Glomerular visceral epithelial cell (primary cell): ENCODE measurements around the gene GLRX.
"Not testable (repeated sequence)": the region's sequence is repeated elsewhere in the genome, so short reads cannot be mapped to it uniquely, and the experiment has no call there.

Experiments
- DNase-seq: peaks from one replicate; pipeline ENCODE4 v3.0.0-alpha.2; 2016; ENCODE audit errors: extremely low spot score

GLRX gene

DNA sequence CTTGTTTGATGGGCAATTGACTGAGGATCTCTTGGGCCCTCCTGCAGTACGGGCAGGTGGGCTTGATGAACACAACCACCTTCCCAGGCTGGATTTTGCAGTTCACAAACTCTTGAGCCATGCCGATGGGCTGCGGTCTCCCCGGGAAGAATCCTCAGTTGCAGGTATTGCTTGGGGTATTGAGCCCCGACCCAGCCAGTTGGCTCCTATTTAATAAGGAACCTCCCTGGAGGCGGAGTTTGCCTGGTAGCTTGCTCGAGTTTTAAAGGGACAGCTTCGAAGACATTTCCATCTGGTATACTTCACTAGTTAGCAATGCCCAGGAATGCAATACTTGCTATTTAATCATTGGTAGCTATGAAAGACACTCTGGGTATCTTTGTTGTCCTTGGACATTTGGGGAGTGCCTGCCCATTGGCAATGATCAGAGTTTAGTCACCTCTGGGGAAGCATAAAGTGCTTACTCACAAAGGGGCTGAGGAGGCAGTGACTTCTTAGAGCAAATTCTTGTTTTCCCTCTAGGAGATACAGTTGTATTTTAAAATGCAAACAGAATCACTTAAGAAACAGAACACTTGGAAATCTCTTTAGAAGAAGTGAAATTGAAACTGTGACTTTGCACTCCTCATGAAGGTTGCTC is at the start of gene GLRX:
TSS of gene GLRX (minus strand) at position 185 of the 640 bp plus-strand sequence. CDS start at position 121, 64 bp downstream.
- DNase-seq: peak; percentile 81

DNA sequence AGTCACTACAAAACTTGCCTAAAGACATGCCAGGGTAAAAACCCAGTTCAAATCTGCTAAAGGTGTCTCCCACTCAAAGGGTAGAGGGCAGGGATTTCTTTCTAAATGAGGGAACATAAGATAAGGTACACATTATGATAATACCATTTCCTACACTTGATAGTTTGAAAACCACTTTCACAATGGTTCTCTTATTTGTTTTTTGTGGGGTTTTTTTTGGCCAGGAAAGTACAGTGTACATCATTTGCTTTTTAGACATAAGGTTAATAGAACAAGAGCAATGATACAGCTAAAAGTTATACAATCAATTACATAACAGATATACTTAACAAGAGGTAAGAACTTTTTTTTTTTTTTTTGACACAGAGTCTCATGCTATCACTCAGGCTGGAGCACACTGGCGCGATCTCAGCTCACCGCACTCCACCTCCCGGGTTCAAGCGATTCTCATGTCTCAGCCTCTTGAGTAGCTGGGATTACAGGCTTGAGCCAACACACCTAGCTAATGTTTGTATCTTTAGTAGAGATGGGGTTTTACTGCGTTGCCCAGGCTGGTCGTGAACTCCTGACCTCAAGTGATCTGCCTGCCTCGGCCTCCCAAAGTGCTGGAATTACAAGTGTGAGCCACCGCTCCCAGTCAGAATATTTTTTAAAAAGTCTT is 48.8 kb upstream of the GLRX start:
- DNase-seq: no peak

- no peak for DNase-seq
Measured at GRCh38 chr5:95870105-95870672, 47.7 kb upstream of the GLRX start.

- DNase-seq: not testable (repeated sequence)
Measured at GRCh38 chr5:95869173-95869855, 46.8 kb upstream of the GLRX start.

- DNase-seq: no peak
Measured at GRCh38 chr5:95868136-95868535, 45.6 kb upstream of the GLRX start.

GRCh38 chr5:95866435-95867040 is 44.0 kb upstream of the GLRX start:
- no peak for DNase-seq

- no peak for DNase-seq
Measured at GRCh38 chr5:95864944-95865504, 42.5 kb upstream of the GLRX start.

GRCh38 chr5:95864456-95864855 is 41.9 kb upstream of the GLRX start:
- no peak for DNase-seq

DNA sequence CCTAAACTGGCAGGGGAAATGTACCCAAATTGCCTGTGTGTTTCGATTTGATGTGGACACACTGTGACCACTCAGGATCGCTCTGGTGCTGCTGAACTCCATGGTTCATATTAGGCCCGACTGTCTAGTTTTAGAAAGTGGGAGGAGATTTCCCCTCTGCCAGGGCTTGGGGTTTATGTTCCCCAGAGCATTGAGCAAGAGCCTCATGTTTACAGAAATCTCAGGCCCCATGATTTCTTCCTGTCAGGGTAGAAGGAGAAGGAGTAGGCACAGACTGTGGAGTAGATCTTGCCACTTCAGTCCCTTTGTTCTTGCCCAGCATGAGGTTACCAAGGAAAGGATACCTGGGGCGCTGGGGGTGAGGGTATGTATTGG is 40.8 kb upstream of the GLRX start:
- DNase-seq: no peak

DNA sequence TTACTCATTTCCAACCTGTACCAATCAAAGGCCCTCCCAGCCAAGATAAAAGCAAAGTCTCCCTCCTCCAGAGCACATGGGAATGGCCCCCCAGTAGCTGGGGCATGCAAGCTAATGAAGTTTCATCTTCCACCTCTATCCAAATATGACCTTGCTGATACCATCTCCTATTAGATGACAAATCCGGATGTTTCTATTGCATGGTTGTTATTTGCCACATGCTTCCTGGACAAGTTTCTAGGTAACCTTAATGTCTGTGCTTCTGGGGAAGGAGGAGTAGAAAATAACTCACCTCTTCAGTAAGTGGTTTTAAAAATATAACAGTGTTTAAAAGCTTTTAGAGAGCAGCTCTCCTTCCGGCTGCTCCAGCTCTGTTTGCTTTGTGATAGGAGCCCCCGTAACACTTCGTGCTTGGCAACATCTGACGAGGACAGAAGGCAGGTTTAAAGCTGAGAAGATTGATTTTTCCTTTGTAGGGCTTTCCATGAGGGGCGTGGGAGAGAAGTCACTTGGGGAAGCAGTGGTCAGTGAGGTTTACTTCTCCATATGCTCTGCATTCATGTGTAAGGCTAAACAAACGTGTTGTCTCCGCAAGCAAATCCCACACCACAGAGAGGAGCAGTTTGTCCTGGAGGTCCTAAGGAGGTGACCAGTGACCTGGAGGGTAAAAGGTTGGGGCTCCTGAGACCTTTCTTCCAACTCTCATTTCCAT is 40.3 kb upstream of the GLRX start:
- DNase-seq: no peak

DNA sequence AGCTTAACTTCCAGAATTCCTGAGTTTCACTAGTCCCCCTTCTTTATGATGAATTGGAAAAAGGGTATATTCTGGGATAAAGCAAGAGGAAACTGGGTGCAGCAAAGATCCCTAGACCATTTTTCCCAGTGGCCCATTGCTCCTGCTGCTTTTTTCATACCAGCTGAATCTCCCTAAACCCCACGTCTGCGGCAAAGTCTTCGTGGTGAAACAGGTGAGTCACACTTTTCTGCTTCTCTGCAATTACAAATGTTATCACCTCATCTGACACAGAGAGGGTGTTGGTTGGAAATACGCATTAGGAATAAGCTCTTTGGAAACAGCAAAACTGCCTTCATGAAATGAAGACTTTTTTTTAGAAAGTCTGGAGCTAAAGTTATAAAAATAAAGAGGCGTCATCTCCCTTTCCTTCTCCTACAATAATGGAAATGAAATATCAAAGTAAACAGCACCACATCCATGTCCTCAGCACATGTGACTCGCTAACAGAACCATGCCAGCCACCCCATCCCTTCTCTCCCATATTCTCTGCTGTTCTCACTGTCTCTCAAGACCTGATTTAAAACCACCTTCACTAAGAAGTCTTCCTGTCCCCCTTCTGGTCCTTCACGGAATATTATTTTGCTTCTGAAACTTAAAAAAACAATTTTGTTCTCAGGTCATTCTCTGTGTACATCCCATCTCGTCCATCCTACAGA is 39.5 kb upstream of the GLRX start:
- peak; percentile 85 for DNase-seq

DNA sequence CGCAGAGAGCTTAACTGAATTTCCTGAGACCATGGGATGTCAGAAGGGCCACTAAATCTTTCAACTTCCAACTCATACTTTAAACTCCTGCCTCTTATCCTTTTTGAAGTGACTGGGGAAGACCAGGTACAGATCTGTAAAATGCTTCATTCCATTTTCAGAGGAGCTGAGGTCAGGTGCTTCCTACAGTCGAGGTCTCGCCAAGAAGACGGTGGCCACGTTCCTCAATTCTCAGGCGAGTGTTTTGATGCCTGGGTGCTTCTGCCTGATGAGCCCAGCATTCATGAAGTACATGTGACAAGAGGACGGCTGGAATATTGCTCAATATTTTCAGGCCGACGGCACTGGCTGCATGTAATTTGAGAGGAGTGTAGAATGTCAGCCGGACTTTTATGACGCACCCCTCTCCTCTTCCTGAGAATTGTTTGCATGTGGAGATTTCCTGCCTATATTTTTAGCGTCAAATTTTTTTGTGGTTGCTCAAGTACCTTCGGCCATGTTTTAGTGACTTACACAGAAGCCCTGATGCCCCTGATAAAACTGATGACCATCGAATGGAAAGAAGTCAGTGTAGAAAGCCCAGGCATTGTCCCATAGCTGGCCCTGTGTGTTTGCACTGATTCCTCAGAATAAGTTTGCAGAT is 38.8 kb upstream of the GLRX start:
- DNase-seq: peak; percentile 94

DNA sequence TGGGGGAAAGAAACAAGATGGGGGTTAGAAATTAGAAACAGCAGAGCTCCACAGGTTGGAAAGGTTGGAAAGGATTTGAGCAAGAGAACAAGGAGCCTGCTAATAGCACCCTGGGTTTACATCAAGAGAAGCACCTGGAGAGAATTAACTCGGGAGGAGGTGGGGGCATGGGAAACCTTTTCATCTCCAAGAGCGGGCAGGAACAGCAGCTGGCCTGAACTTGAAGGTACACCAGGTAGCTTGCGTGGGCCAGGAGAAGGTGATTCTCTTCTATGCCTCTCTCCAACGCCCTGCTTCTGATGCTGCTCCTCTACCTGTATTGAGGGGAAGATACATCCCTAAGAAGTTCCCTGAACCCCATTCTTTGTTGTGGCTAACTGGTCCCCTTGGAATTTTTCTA is 37.1 kb upstream of the GLRX start:
- DNase-seq: no peak

DNA sequence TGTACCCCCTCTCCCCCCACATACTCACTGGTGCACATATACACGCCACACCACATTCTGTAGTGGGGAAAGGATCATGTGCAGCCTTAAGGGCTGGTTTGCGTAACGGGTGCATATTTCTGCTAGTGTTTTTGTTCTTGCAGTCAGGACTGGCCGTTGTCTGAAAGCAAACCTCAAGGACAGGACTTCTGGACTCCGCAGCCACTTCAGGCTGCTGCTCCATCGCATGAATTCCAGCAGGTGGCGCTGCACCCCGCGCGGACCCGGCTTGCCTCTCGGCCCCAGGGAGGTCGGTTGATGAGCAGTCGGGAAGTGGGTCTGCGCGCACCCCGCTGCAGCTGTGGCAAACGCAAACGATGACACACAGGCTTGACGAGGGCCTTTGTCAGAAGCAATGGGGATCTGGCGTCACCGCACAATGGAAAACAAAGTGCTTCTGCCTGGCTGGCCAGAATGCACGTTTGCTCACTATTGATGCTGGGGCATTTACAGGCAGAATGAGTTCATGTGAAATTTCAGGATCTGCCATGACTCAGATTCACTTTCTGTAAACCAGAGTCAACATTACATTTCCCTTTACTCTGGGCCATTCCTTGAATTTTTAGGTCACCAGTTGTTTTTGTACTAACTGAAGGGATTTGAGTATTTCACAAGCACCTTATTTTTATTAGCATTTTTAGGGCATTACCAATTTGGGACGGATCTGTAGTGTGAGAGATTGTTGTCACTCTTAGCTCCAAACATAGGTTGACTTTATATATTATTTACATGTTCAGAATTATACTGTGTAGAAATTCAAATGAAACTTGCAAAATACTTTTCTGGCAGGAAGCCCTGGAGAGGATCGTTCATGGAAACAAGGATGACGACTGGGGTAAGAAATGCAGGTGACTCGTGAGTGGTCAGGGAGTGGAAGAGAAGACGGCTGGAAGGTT is 36.4 kb upstream of the GLRX start:
- peak; percentile 98 for DNase-seq

DNA sequence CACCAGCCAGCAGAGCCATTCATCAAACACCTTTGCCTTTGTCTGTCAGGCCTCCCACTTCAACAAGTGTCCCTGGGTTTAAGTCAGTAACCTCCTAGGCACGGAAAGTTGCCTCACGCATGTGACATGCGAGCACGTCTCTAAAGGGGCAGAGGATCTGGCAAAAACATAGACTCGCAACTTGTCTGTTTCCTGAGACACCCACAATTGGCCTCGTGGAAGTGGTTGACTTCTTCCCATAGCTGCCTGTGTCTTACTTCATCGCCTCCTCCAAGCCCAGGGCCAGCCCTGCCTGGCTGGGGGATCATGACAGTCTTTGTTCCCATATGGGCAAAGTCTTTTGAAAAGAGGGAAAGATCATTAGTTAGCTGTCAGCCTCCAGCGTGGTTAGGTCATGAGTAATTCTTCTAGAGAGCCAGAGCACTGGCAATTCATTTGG is 35.5 kb upstream of the GLRX start:
- peak; percentile 74 for DNase-seq

DNA sequence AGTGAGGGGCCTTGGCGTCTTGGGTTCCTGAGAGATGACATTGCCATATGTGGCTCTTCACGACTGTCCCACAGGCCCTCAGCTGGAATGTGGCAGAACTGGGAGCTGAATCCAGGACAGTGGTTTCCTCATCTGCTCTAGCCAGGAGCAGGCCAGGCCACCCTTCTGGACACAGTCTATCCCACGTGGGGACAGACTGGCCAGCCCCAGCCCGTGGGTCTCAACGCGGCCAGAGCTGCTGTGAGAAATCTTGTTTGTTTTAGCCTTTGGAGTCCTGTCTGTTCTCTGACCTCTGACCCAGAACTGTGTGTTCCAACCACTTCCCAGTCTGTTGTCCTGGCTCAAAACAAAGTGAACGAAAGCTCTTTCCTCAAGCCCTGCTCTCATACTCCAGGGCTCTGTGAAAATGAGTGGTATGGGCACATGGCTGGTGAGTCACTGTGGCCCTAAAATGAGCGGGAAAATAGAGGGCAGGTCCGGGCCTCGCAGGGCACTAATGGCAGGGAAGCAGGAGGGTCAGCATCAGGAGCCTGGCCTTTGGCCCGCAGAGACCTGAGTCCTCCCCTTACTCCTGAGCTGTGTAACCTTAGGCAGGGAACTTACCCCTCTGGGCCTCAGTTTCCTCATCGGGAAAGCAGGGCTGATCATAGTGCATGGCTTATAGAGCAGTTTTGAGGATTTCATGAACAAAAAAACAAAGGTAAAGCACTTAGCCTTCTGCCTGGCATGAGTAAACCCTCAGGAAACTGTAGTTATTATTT is 34.8 kb upstream of the GLRX start:
- no peak for DNase-seq

DNA sequence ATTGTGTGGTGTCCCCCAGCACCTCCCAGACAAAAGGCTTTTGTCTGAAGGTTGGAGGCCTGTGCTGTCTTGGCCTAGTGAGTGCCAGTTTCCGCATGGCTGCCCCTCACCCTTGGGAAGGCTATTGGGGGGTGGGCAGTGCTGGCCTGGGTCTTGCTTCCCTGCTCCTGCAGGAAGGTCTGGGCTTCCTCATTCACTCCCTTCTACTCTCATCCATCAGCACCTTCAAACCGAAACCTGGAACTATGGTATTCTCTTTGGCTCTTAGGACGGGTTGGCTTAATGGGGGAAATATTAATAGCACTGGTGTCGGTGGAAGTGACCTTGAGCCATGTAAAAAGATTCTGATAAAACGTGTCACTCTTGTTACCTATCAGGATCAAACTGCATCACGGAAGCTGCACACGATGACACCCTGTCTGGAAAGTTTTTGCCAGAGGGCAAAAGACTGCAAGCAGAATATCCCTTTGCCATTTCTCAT is 34.0 kb upstream of the GLRX start:
- no peak for DNase-seq

GRCh38 chr5:95853490-95853889 is 31.0 kb upstream of the GLRX start:
- no peak for DNase-seq
